ENCODE measurements around the gene GCLC. TPM values are rescaled to one million over a fixed set of nuclear protein-coding genes. Genes with fewer than 3 reads are reported as not detected.

GCLC gene
- total RNA-seq, 1 experiment from 2014 or later, result 33.5 TPM

- H3K4me3 ChIP-seq (ENCODE audit: low read depth, low read length, poor library complexity, severe bottlenecking), result no peak overlapping the region
- peak; percentile 73 for DNase-seq (ENCODE audit: low spot score)
- no TSS peak for BruUV-seq (replicated peaks)
- intact Hi-C loops (cut with micrococcal nuclease; ENCODE audit: unreplicated experiment), result loop anchor here (1.0 to 5.0 kb wide), 2 partner anchors 158 to 464 kb away; no protein-coding TSS in a partner anchor
- no peaks in the 10 kb centered on the region for H3K27me3 ChIP-seq (replicated peaks; ENCODE audit: insufficient read depth, low read depth, low read length, poor library complexity)
- no peaks in the 10 kb centered on the region for H3K36me3 ChIP-seq (ENCODE audit: insufficient read depth, low read length, poor library complexity, severe bottlenecking)
- TF ChIP-seq EZH2 (IDR thresholded peaks at IDR 0.05; ENCODE audit: borderline replicate concordance, low read depth, low read length, poor library complexity, severe bottlenecking) (no peak), CTCF (conservative IDR thresholded peaks at IDR 0.05; ENCODE audit: low read depth, low read length) (peak; percentile 74)
- H3K9me3 ChIP-seq (ENCODE audit: low read depth, low read length, poor library complexity, severe bottlenecking), result no peaks in the 10 kb centered on the region
- ChIA-PET CTCF (interaction anchor here (0.8 to 4.4 kb wide), 6 partner anchors 145 to 242 kb away, joined by 3 to 25 read pairs (median 8); no protein-coding TSS in a partner anchor), POLR2A (ENCODE audit: low non-redundant PET) (no interaction called here)
- H3K27ac ChIP-seq (ENCODE audit: low read depth, low read length, poor library complexity, severe bottlenecking), result no peak overlapping the region
- no peaks in the 10 kb centered on the region for H3K4me1 ChIP-seq (ENCODE audit: insufficient read depth, low read length, poor library complexity, severe bottlenecking)
These were observed 51.9 kb downstream of the GCLC start for GRCh38 chr6:53492860-53493634.

- no peak overlapping the region for H3K4me3 ChIP-seq (ENCODE audit: low read depth, low read length, poor library complexity, severe bottlenecking)
- TF ChIP-seq EZH2 (IDR thresholded peaks at IDR 0.05; ENCODE audit: borderline replicate concordance, low read depth, low read length, poor library complexity, severe bottlenecking) (no peak), CTCF (conservative IDR thresholded peaks at IDR 0.05; ENCODE audit: low read depth, low read length) (no peak)
- CTCF ChIA-PET, result no interaction called here
- peaks cover 6% of the 10 kb centered on the region for H3K27me3 ChIP-seq (replicated peaks; ENCODE audit: insufficient read depth, low read depth, low read length, poor library complexity)
- no peaks in the 10 kb centered on the region for H3K4me1 ChIP-seq (ENCODE audit: insufficient read depth, low read length, poor library complexity, severe bottlenecking)
- BruUV-seq (replicated peaks), result no TSS peak
- no peaks in the 10 kb centered on the region for H3K9me3 ChIP-seq (ENCODE audit: low read depth, low read length, poor library complexity, severe bottlenecking)
- no peak for DNase-seq (ENCODE audit: low spot score)
- no peak overlapping the region for H3K27ac ChIP-seq (ENCODE audit: low read depth, low read length, poor library complexity, severe bottlenecking)
- H3K36me3 ChIP-seq (ENCODE audit: insufficient read depth, low read length, poor library complexity, severe bottlenecking), result no peaks in the 10 kb centered on the region
- POLR2A ChIA-PET (ENCODE audit: low non-redundant PET), result no interaction called here
- intact Hi-C loops (cut with micrococcal nuclease; ENCODE audit: unreplicated experiment), result loop anchor here (10.0 kb wide), 2 partner anchors 382 to 762 kb away; no protein-coding TSS in a partner anchor
These were observed 57.8 kb downstream of the GCLC start for GRCh38 chr6:53487080-53487479.

GRCh38 chr6:53486679-53487078 lies 58.2 kb downstream of the GCLC start:
- TF ChIP-seq CTCF (conservative IDR thresholded peaks at IDR 0.05; ENCODE audit: low read depth, low read length), result no peak
- no peak for TF ChIP-seq EZH2 (IDR thresholded peaks at IDR 0.05; ENCODE audit: borderline replicate concordance, low read depth, low read length, poor library complexity, severe bottlenecking)
- Histone ChIP-seq H3K27ac (ENCODE audit: low read depth, low read length, poor library complexity, severe bottlenecking) (no peak overlapping the region), H3K9me3 (ENCODE audit: low read depth, low read length, poor library complexity, severe bottlenecking) (no peaks in the 10 kb centered on the region), H3K4me3 (ENCODE audit: low read depth, low read length, poor library complexity, severe bottlenecking) (no peak overlapping the region), H3K4me1 (ENCODE audit: insufficient read depth, low read length, poor library complexity, severe bottlenecking) (no peaks in the 10 kb centered on the region), H3K27me3 (replicated peaks; ENCODE audit: insufficient read depth, low read depth, low read length, poor library complexity) (peaks cover 6% of the 10 kb centered on the region), H3K36me3 (ENCODE audit: insufficient read depth, low read length, poor library complexity, severe bottlenecking) (no peaks in the 10 kb centered on the region)
- POLR2A ChIA-PET (ENCODE audit: low non-redundant PET), result no interaction called here
- intact Hi-C loops (cut with micrococcal nuclease; ENCODE audit: unreplicated experiment), result loop anchor here (10.0 kb wide), 2 partner anchors 382 to 762 kb away; no protein-coding TSS in a partner anchor
- no peak for DNase-seq (ENCODE audit: low spot score)
- CTCF ChIA-PET, result no interaction called here
- no TSS peak for BruUV-seq (replicated peaks)

Data from A673 (cell line).